Epithelial cell of proximal tubule (primary cell): Measurements from ENCODE around the gene CDH4. TPM values are rescaled to one million over a fixed set of nuclear protein-coding genes. Genes with fewer than 3 reads are reported as not detected.

ENCODE experiments used
- DNase-seq: peaks from one replicate; pipeline ENCODE4 v3.0.0-alpha.2; 2011; ENCODE audit warnings: low read depth
- H3K4me3 ChIP-seq: 2 replicates; pipeline ENCODE4 v1.5.1; 2011; ENCODE audit warnings: low read depth, mild to moderate bottlenecking, low read length
- CTCF ChIP-seq: conservative IDR thresholded peaks from 2 replicates; pipeline ENCODE4 v1.5.1; 2012; ENCODE audit warnings: low read depth, mild to moderate bottlenecking, low read length
- total RNA-seq: library from RNA; depleted of rRNA; stranded (reverse); fragments of >200 nt; gene quantifications from 2 replicates; pipeline ENCODE4 v1.2.3, GENCODE V29; 2015

The CDH4 gene
- total RNA-seq, 1 donor from 2014 or later, result 17.1 TPM

GRCh38 chr20:61630816-61631215 is 378.8 kb downstream of the CDH4 start:
- H3K4me3 ChIP-seq, result no peak overlapping the region
- no peak for TF ChIP-seq CTCF
- DNase-seq, result no peak

DNA sequence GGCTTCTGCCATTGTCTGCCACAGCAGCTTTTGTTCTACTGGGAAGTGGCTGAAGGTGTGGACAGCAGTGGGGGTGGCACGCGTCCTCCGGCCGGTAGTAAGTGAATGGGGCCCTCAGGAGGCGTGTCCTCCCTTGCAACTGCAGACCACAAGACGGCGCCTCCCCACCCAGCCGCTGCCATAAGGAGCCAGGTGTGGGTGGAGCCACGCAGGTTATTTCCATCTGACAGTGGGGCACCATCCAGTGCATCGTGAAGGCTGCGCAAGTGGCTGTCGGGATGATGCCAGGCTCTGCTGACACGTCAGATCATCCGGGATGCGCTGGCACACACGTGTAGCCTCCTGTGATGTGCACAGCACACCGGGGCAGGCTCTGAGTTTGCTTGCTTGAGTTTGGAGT is 379.7 kb downstream of the CDH4 start:
- no peak for TF ChIP-seq CTCF
- H3K4me3 ChIP-seq, result no peak overlapping the region
- no peak for DNase-seq

GRCh38 chr20:61633004-61633403 is 380.9 kb downstream of the CDH4 start:
- no peak for TF ChIP-seq CTCF
- no peak overlapping the region for H3K4me3 ChIP-seq
- DNase-seq, result no peak

GRCh38 chr20:61634376-61635145 is 382.5 kb downstream of the CDH4 start:
- no peak for DNase-seq
- H3K4me3 ChIP-seq, result no peak overlapping the region
- no peak for TF ChIP-seq CTCF

GRCh38 chr20:61635721-61636455 is 383.8 kb downstream of the CDH4 start:
- H3K4me3 ChIP-seq, result no peak overlapping the region
- no peak for TF ChIP-seq CTCF
- no peak for DNase-seq

GRCh38 chr20:61636531-61637116 is 384.6 kb downstream of the CDH4 start:
- TF ChIP-seq CTCF, result no peak
- no peak overlapping the region for H3K4me3 ChIP-seq
- no peak for DNase-seq
